ES-I3 (cell line): ENCODE measurements around the gene ZDHHC14.

Source experiments
- H3K36me3 ChIP-seq: 2 replicates; pipeline ENCODE4 v1.6.1; 2013; ENCODE audit warnings: mild to moderate bottlenecking, low read length, control low read depth, moderate library complexity; ENCODE audit not compliant: insufficient read depth
- H3K4me1 ChIP-seq: 2 replicates; pipeline ENCODE4 v1.6.1; 2013; ENCODE audit warnings: mild to moderate bottlenecking, control low read depth, low read length; ENCODE audit not compliant: insufficient read depth
- H3K9ac ChIP-seq: 2 replicates; pipeline ENCODE4 v1.6.1; 2013; ENCODE audit warnings: low read depth, mild to moderate bottlenecking, low read length, moderate library complexity
- H3K9me3 ChIP-seq: 2 replicates; pipeline ENCODE4 v1.6.1; 2013; ENCODE audit warnings: mild to moderate bottlenecking, low read length, moderate library complexity; ENCODE audit not compliant: control insufficient read depth, insufficient read depth

The ZDHHC14 gene

DNA sequence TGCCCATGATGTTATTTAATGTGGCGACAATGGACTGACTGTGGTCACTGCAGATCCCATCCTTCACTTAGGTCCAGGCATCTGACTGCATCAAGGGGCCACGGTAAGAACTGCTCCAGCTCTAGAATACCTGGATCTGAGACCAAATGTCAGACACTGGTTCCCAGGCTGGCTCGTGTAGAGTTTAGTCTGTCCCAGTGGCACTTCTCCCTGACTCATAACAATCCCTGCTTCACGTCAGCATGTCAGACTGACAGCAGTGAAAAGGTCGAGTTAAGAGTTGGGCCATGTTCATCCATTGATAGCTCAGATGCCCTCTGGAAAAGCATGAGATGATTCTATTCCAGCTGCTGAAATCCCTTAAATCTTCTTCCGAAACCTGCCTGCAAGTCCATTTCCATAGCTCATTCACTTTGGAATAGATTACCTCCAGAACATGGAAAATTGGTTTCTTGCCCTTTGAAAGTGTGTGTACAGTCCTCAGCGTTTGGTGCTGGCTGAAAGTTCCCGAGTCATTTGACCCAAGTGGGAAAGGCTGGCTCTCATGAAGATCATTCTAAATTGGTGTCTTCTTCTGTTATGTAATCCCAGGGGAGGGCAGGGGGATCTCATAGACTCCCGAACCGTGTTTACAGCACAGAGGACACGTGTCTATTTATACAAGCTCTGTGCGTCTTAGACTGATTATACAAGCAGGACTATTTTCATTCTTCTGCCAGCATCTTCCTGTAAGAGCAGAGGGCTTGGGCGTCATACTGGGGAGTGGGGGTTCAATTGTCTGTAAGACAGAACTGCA, 160.8 kb downstream of the ZDHHC14 start:
- H3K4me1 ChIP-seq, result peaks cover 9% of the 10 kb centered on the region

DNA sequence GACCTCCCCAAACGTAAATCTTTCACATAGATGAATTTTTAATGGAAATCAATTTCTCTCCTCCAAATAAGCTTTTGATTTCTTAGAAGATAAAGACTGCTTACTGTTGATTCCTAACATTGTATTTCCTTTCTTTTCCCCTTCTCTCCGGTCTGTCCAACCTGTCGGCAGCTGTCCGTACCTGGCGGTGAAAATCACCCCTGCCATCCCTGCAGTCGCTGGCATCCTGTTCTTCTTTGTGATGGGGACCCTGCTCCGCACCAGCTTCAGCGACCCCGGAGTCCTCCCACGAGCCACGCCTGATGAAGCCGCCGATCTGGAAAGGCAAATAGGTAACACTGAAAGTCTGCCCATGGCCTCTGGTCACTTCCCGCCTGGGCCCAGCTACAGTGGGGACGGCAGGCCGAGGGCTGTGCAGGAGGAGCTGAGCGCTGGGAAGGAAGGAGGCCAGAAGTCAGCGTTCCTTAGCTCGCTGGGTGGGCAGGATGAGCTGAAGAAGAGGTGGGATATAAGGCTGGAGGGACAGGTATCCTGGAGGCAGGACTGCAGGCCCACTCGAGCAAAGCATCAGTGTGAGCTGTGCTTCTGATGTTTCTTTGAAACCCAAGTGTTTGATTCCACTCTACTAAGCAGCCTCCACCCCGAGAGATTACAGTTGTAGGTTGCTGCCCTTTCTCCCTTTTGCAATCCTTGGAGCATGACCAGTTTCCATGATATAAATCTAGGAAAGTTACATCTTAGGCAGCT, 161.6 kb downstream of the ZDHHC14 start:
- H3K9ac ChIP-seq, result no peak overlapping the region
- peaks cover 3% of the 10 kb centered on the region; the same call in 1 of the 2 replicates for H3K9me3 ChIP-seq
- H3K4me1 ChIP-seq, result peaks cover 13% of the 10 kb centered on the region
- no peaks in the 10 kb centered on the region for H3K36me3 ChIP-seq

More for the DNA sequence above, 160.8 kb downstream of the ZDHHC14 start:
- Histone ChIP-seq H3K9me3 (peaks cover 3% of the 10 kb centered on the region; the same call in 1 of the 2 replicates), H3K9ac (no peak overlapping the region), H3K36me3 (no peaks in the 10 kb centered on the region)

DNA sequence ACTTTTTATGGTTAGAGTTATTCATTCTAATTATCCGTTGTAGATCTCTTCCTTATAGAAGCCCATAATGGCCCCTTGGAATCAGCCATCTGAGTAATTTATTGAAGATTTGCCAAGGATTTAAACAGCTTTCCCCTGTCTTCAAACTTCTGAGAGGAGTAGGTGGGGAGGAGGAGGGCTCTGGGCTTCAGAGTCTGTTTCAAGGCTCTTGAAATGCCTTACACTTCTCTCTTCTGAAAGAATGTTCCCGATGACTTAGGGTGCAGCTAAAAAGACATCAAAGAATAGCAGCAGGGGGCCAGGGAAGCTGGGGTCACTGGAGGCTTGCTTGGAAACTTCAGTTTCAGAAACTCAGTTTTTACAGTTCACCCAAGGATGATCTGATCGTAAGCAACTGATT, 165.3 kb downstream of the ZDHHC14 start:
- Histone ChIP-seq H3K9ac (no peak overlapping the region), H3K36me3 (no peaks in the 10 kb centered on the region), H3K9me3 (peaks cover 3% of the 10 kb centered on the region; the same call in 1 of the 2 replicates), H3K4me1 (peaks cover 22% of the 10 kb centered on the region)

DNA sequence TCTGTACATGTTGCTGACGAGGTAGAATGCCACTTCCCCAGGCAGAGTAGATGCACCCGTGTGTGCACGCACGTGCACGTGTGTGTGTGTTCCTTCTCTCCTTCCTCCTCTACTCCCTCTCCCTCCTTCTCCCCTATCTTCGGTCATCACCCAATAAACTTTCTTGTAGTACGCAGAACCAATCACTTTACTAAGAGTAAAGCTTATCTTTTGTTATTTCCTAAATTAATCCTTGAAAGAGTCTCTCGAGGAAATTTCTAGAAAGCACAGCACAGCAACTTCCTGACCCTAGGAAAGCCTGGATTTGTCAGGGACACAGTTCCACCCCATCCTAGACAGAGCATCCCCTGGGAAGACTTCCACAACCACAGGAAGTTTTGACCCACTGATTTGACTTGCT, 166.1 kb downstream of the ZDHHC14 start:
- no peaks in the 10 kb centered on the region for H3K36me3 ChIP-seq
- H3K9ac ChIP-seq, result no peak overlapping the region
- peaks cover 28% of the 10 kb centered on the region for H3K4me1 ChIP-seq
- peaks cover 3% of the 10 kb centered on the region; the same call in 1 of the 2 replicates for H3K9me3 ChIP-seq

DNA sequence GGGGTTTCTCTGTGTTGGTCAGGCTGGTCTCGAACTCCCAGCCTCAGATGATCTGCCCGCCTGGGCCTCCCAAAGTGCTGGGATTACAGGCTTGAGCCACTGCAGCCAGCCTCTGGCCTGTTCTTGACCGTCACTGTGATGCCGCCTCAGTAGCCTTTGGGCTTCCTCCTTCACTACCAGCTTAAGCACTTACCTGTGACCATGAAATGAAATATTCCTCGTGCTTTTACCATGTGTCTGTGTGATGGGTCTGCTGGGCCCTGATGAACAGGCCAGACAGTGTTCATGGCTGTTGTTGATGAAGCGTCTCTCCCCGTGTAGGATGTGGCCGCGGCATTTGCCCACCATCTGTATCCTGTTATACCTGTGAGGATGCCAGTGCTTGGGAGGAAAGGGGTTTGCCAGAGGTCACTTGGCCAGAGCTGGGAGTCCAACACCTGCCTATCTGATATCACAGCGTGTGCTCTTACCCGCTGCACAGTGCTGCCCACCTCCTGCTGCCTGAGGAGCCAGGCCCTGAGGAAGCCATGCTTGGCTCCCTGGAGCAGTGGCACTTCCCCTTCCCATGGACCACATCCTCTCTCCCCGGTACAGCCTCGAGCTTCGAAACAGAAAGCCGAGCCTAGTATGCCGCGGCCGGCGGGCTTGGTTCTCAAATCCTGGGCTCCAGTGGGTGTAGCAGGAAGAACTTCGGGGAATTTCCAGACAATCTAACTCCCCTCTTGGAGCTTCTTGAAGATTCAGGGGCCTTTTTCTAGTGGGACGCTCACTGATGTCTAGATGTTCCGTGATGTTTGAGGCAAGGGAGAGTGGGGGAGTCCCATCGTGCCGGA, 167.9 kb downstream of the ZDHHC14 start:
- Histone ChIP-seq H3K4me1 (peaks cover 40% of the 10 kb centered on the region), H3K9ac (no peak overlapping the region), H3K9me3 (peaks cover 3% of the 10 kb centered on the region; the same call in 1 of the 2 replicates), H3K36me3 (no peaks in the 10 kb centered on the region)

DNA sequence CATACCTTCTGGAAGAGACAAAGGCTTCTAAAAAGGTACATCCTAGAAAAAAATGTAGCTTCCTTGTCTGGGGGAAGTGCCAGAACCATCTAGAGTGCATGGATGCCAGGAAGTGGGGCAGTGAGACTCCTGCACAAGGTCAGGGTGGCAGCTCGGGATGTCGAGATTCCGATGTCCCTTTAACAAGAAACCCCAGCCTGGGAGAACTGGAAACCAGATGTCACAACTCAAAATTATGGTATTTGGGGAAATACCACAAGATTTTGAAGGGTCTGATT, 168.4 kb downstream of the ZDHHC14 start:
- H3K4me1 ChIP-seq, result peaks cover 41% of the 10 kb centered on the region
- H3K9me3 ChIP-seq, result peaks cover 3% of the 10 kb centered on the region; the same call in 1 of the 2 replicates
- no peaks in the 10 kb centered on the region for H3K36me3 ChIP-seq
- H3K9ac ChIP-seq, result no peak overlapping the region

DNA sequence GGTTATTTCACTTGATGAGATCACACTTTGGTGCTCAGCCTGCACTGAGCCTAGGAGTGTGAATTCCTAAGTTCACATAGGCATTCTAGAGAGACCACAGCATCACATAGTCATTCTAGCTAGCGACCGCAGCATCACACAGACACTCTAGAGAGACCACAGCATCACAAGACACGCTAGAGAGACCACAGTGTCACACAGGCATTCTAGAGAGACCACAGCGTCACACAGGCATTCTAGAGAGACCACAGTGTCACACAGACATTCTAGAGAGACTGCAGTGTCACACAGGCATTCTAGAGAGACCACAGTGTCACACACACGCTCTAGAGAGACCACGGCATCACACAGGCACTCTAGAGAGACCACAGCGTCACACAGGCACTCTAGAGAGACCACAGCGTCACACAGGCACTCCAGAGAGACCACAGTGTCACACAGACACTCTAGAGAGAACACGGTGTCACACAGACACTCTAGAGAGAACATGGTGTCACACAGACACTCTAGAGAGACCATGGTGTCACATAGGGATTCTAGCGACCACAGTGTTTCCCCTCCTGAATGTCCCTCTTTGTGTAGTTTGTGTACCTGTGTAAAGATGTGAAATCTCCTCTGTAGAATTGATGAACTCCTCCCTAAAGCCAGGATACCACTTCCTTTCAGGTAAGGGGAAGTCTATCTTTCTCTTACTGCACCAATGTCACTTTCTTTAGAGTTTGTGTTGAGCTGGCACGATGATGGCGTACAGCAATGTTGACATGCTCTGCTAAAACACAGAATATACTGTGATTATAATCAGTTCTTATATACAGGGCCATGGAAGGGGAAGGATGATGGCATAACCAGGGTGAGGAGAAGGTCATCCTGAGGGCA, 169.4 kb downstream of the ZDHHC14 start:
- Histone ChIP-seq H3K9me3 (no peaks in the 10 kb centered on the region), H3K4me1 (peaks cover 49% of the 10 kb centered on the region), H3K9ac (no peak overlapping the region), H3K36me3 (no peaks in the 10 kb centered on the region)

DNA sequence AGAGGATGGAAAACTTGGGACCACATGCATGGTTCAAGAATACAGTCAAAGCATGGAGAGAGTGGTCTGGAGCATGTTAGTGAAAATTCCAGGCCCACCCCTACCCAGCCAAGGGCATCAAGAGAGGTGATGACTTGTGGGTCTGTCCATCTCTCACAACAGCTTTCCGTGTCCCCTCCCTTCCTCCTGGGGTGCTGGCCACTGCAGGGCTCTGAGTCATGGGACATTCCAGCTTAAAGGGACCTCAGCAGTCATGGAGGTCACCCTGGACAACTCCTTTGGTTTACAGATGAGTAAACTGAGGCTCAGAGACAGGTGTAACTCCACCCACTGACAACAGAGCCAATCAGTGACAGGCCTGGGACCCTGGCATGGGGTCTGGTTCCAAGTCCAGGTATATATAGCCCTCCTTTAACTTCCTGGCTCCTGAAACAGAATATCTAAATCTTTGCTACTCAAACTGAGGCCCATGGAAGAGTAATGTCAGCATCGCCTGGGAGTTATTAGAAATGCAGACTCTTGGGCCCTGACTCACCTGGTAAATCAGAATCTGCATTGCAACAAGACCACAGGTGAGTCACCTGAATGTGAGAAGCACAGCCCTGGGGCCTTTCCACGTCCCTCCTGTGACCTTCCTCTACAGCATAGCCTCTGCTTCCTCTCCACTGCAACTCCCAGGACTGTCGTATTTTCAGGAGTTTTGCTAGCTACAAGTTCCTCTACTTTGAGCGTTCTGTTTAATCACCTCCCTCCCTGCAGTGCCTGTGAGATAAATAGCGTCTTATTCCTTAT, 170.2 kb downstream of the ZDHHC14 start:
- H3K36me3 ChIP-seq, result no peaks in the 10 kb centered on the region
- H3K9me3 ChIP-seq, result no peaks in the 10 kb centered on the region
- H3K4me1 ChIP-seq, result peaks cover 48% of the 10 kb centered on the region
- H3K9ac ChIP-seq, result peak overlapping the region; percentile 28

DNA sequence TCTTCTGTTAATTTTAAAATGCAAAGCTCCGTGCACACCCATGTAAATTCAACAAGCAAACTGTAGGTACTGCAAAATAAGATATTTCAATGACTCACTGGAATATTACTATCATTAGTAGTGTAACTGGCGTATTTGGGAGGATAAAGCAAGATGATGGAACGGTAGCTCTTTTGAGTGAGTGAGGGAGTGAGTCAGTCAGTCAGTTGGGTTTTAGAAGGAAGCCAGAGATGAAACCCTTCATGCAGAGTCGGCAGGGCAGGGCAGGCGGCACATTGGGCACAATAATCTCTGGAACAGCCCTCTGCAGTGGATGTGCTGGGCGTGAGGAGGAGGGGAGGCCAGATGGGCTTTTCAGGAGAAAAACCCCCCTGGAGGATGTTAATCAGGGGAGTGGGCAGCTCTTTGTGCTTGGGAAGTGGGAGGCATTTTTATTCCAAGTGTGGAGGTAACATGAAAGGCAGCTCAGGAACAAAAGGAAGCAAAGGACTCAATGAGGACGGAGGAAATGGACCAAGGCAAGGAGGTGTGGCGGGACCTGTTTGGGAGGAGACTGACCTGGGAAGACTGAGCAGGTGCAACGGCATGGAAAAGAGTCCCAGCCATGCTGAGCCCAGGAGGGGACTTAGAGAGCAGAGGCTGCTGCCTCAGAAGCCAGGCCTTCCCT, 171.2 kb downstream of the ZDHHC14 start:
- no peaks in the 10 kb centered on the region for H3K36me3 ChIP-seq
- H3K4me1 ChIP-seq, result peaks cover 39% of the 10 kb centered on the region
- H3K9me3 ChIP-seq, result no peaks in the 10 kb centered on the region
- H3K9ac ChIP-seq, result peak overlapping the region; percentile 28

DNA sequence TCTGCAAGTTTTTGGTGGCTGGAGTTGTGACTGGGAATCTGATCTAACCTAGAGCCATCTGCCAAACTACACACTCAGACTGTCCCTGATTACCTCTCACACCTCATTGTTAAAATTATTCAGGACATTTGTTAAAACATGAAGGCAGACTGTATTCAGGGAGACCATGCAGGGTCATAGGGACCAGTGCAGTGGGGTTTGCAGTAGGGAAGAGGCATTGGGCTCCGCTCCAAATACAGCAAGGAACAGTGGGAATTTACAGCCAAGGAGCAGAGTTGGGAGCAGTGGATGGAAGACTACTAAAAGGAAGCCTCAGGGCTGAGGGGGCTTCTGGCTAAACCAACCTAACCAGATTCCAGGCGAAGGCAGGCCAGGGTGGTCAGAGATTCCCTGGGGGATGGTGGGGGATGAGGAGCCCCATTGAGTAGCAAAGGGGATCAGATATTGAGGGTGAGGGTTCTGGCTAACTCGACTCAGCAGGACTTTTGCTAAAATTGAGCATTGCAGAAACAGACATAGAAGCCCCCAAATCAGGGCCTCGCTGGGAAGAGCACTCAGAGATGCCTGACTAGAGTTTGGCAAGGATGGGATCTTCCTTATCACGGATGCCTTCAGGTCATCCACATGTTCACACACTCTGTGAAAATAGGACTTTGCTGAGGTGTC, 172.0 kb downstream of the ZDHHC14 start:
- H3K9me3 ChIP-seq, result no peaks in the 10 kb centered on the region
- no peaks in the 10 kb centered on the region for H3K36me3 ChIP-seq
- peaks cover 39% of the 10 kb centered on the region for H3K4me1 ChIP-seq
- H3K9ac ChIP-seq, result no peak overlapping the region

DNA sequence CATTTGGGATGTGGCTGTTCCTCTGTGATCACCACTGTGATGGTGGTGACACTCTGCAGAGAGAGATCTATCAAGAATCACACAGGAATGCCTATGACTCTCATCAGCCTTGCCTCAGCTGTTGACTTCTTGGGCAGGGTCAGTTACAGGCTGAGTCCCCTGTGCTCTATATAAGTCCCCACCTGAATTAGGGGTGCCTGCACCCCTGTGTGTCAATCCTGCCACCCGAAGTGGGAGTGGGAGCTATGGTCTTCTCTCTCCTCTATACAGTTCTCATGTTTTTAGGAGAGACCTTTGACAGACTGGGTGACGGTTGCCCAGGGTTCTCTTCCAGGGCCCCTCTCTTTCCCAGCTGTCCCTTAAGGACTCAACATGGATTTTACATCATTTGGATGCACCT, 173.8 kb downstream of the ZDHHC14 start:
- H3K9ac ChIP-seq, result no peak overlapping the region
- peaks cover 39% of the 10 kb centered on the region for H3K4me1 ChIP-seq
- no peaks in the 10 kb centered on the region for H3K9me3 ChIP-seq
- H3K36me3 ChIP-seq, result no peaks in the 10 kb centered on the region

DNA sequence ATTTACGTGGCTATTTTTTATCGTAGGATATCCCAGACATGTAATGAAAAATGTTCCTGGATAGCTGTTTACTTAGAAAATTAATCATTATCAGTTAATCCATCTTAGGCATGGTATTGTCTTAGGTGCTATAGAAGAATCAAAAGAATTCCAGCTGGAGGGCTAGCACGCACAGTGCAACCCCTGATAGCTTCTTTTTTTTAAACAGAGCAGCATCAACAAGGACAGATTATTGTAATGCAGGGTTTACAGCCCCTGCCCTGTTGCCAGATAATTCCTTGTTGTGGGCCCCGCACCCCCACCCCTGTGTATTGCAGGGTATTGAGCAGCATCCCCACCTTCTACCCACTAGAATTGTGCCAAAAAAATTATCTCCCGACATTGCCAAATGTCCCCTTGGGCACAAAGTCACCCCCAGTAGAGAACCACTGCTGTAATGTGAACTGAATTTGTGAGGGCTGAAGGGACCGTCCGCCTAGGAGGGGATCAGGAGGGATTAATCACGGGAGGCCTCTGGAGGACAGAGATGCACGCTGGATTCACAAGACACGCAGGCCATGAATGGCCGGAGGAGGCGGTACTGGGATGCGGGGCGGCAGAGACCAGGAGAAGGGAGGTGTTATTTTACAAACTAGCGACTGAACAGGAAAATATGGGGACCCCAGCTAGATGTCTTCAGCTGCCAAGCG, 174.6 kb downstream of the ZDHHC14 start:
- no peak overlapping the region for H3K9ac ChIP-seq
- H3K36me3 ChIP-seq, result no peaks in the 10 kb centered on the region
- H3K9me3 ChIP-seq, result no peaks in the 10 kb centered on the region
- peaks cover 36% of the 10 kb centered on the region for H3K4me1 ChIP-seq
